DMS153 treated with DMSO at 0.1 percent for 48 hours (cell line): ENCODE results near the gene C4orf54.

ENCODE experiments used
- DNase-seq: peaks from one replicate; lab custom pipeline; 2025; ENCODE audit not compliant: unreplicated experiment; lab: John Stamatoyannopoulos, UW

Gene C4orf54

GRCh38 chr4:99625369-99625768 lies 32.3 kb downstream of the C4orf54 start:
- no peak for DNase-seq

GRCh38 chr4:99624141-99624719 lies 33.4 kb downstream of the C4orf54 start:
- no peak for DNase-seq

- DNase-seq: no peak
Observed at GRCh38 chr4:99622341-99622740, 35.3 kb downstream of the C4orf54 start.

- no peak for DNase-seq
Observed at GRCh38 chr4:99617374-99617773, 40.3 kb downstream of the C4orf54 start.

GRCh38 chr4:99615170-99615820 lies 42.3 kb downstream of the C4orf54 start:
- no peak for DNase-seq

GRCh38 chr4:99614491-99614890 lies 43.1 kb downstream of the C4orf54 start:
- DNase-seq: no peak

GRCh38 chr4:99612704-99613103 lies 44.9 kb downstream of the C4orf54 start:
- DNase-seq: no peak

GRCh38 chr4:99612281-99612680 lies 45.3 kb downstream of the C4orf54 start:
- no peak for DNase-seq

- no peak for DNase-seq
Observed at GRCh38 chr4:99610605-99611175, 46.9 kb downstream of the C4orf54 start.

GRCh38 chr4:99608417-99608816 lies 49.2 kb downstream of the C4orf54 start:
- DNase-seq: no peak
